GM08714 (cell line): Measurements from ENCODE around the gene EHD3.

Experiments used
- H3K4me3 ChIP-seq: fragments of 200-500 bp; sonication (Bioruptor generic); 2 replicates; pipeline ENCODE4 v1.5.1; 2014; ENCODE audit warnings: mild to moderate bottlenecking, low read length, inconsistent platforms
- ZNF274 ChIP-seq: IDR thresholded peaks from 2 replicates; pipeline ENCODE4 v1.6.1; 2012; ENCODE audit warnings: mild to moderate bottlenecking, low read depth, low read length

Gene EHD3

GRCh38 chr2:31233741-31234682 is at the start of gene EHD3:
Gene EHD3 (plus strand): TSS chr2:31234152. CDS start chr2:31234622, 470 bp downstream.
- TF ChIP-seq ZNF274, result no peak
- H3K4me3 ChIP-seq, result peak within 1 kb of the TSS; percentile 5; the same call in 1 of the 2 replicates

DNA sequence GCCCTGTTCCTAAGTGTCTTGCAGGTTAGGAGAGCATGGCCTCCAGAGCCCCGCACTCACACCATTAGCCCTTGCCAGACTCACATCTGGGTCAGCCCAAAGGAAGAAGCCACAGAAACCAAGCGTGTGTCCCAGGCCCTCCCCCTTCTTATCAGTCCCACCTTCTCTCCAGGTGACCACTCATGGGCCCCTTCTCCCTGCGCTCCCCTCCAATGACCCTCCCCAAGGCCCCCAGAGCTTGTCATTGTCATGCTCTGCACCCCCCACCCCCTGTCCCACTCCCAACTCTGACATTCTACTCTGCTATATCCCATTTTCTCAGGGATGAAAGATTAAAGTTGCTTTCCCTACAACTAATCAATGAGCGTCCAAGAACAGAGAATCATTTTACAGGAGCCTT is 46.8 kb upstream of the EHD3 start:
- H3K4me3 ChIP-seq, result no peak overlapping the region
- TF ChIP-seq ZNF274, result no peak

DNA sequence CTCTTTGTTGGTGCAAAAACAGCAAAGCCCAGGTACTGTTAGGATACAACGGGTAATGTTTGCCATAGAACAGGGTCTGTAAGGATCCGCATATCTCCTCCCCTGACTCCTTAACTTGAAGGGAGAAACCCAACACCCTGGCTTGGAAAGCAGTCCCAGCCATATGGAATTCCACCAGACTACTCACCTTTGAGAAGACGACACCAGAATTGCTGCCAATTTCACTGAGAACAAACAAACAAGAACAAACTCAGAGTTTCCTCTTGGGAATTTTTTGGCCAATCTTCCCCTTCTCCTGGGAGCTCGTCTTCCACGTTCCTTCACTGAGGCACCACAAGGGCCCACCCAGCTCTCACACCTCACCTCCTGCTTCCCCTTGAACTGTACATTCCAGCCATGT is 45.8 kb upstream of the EHD3 start:
- no peak overlapping the region for H3K4me3 ChIP-seq
- no peak for TF ChIP-seq ZNF274

- no peak overlapping the region for H3K4me3 ChIP-seq
- TF ChIP-seq ZNF274, result no peak
Observed at GRCh38 chr2:31189141-31189540, 44.8 kb upstream of the EHD3 start.

DNA sequence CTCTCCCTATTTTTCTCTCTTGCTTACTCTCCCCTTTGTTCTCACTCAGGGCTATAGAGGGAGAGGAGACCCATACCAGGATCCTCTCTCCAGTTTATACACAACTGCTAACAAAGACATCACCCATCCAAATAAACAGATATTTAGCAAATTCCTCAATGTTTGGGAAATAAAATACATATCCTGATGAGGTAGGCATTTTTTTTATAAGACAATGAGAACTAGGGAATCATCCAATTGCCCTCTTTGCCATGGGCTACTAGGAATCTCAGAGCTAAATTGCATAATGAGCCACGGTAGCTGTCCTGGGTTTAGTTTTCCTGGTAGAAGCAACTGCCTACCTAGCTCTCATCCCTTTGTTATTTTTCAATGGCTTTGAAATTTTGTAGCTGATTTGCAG is 43.8 kb upstream of the EHD3 start:
- H3K4me3 ChIP-seq, result no peak overlapping the region
- TF ChIP-seq ZNF274, result no peak

- no peak overlapping the region for H3K4me3 ChIP-seq
- no peak for TF ChIP-seq ZNF274
Observed at GRCh38 chr2:31191931-31192330, 42.0 kb upstream of the EHD3 start.

- TF ChIP-seq ZNF274, result no peak
- H3K4me3 ChIP-seq, result no peak overlapping the region
Observed at GRCh38 chr2:31192396-31192795, 41.6 kb upstream of the EHD3 start.

DNA sequence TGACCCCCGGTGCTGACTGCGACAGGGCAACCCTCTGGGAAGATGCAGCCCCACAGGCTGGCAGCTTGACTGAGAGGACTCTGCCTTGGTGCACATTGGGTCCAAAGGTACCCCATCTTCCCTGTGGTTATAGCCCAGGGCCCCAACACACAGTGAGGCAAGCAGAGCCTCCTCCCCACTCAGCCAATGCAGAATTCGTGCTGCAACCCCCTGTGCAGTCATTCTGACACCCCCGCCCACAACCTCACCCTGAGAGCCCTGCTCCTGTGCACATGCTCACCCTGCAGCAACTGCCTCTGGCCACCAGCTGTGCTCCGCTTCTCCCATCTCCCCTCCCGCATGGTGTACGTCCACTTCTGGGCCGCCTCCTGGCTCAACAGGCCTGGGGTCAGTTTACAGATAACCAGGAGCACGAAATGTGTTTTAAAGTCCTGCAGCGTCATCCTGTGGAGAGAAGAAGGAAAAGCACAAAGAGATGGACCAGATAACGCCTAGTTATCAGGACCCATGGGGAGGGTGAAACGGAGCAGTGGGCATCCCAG is 41.0 kb upstream of the EHD3 start:
- no peak overlapping the region for H3K4me3 ChIP-seq
- no peak for TF ChIP-seq ZNF274

DNA sequence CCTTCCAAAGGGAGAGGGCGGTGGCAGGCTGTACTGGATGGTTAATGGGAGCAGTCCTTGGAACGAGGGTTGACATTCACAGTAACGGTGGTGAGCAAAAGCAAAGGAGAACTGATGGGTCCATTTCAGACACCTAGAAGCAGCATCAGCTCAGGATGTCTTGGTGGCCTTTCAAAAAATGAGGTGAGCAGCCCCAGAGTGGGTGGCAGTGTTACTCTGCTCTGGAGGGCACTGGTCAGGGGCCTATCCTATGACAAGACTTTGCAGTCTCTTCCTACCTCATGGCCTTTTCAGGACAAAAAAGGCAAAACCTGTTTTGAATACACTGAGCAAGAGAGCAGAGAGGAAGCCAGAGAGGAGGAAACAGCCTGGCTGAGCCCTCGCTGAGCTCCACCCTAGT is 40.1 kb upstream of the EHD3 start:
- TF ChIP-seq ZNF274, result no peak
- no peak overlapping the region for H3K4me3 ChIP-seq

- TF ChIP-seq ZNF274, result no peak
Observed at GRCh38 chr2:31196622-31197021, 37.3 kb upstream of the EHD3 start.

DNA sequence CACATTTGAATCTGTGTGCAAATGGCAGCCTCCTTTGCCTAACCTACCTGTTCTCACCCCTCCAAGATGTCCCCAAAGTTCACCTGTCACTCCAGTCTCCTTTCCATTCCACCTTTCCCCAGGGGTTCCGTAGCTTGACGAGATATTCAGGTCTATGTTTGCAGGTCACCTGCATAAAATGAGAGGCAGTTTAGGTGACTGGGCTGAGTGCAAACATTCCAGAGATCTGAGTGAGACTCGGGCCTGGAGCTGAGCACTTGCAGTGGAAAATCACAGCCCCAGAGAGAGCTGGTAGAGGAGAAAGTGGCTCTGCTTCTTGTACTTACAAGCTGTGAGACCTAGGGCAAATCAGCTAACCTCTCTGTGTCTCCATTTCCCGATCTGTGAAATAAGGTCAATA is 36.8 kb upstream of the EHD3 start:
- no peak overlapping the region for H3K4me3 ChIP-seq
- TF ChIP-seq ZNF274, result no peak

More at GRCh38 chr2:31196622-31197021, 37.3 kb upstream of the EHD3 start:
- H3K4me3 ChIP-seq, result no peak overlapping the region

GRCh38 chr2:31197669-31198068 is 36.3 kb upstream of the EHD3 start:
- TF ChIP-seq ZNF274, result no peak
- no peak overlapping the region for H3K4me3 ChIP-seq

GRCh38 chr2:31199206-31199605 is 34.7 kb upstream of the EHD3 start:
- H3K4me3 ChIP-seq, result no peak overlapping the region

DNA sequence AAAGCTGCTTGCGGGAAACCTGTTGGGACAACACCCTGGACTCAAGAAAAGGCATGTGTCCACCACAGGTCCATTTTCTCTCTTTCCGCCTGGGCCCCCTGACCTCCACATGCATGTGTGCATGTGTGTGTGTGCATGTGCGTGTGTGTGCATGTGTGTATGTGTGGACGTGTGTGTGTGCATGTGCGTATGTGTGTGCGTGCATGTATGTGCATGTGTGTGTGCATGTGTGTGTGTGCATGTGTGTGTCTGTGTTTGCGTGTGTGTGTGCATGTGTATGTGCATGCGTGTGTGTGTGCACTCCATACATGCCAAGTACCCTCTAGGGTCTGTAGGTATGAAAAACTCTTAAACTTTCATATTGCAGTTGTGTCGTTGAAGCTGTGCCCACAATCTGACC is 33.0 kb upstream of the EHD3 start:
- TF ChIP-seq ZNF274, result no peak
- H3K4me3 ChIP-seq, result no peak overlapping the region

More at GRCh38 chr2:31199206-31199605, 34.7 kb upstream of the EHD3 start:
- TF ChIP-seq ZNF274, result no peak

DNA sequence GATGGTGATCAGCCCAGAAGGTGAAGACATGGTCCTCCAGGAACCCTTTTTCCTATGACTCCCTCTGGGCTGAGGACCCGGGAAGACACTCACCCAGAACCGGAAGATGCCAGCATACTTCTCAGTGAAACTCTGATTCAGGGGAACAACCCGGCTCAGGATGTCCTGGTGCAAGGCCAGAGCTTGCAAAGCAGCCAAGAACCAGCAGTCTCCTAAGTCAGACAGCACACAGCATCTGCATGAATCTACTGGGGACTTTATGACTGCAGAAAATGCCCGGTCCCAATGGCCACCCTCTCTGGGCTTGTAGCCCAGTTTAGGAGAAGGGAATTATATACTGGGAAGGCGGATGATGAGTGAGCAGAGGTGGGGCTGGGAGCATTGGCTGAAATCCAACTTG is 31.9 kb upstream of the EHD3 start:
- TF ChIP-seq ZNF274, result no peak
- H3K4me3 ChIP-seq, result no peak overlapping the region
